HL-60 (cell line): ENCODE results near the gene MGAT5.

Source experiments
- DNase-seq, 2 experiments: peaks; one replicate each; pipeline ENCODE4 v3.0.0-alpha.2; 2010 to 2020; ENCODE audit warnings: low read depth in 1 of 2, low spot score in 1 of 2
- H3K27ac ChIP-seq: fragments of 250-450 bp; sonication (Bioruptor Pico); replicated peaks from 2 replicates; pipeline ENCODE4 v1.5.1; 2020; ENCODE audit warnings: mild to moderate bottlenecking, moderate library complexity
- H3K27me3 ChIP-seq: fragments of 250-450 bp; sonication (Bioruptor Pico); 2 replicates; pipeline ENCODE4 v1.5.1; 2021; ENCODE audit warnings: mild to moderate bottlenecking, moderate library complexity; ENCODE audit not compliant: insufficient read depth, poor library complexity, severe bottlenecking
- H3K4me3 ChIP-seq: replicated peaks from 2 replicates; pipeline ENCODE4 v1.5.1; 2011; ENCODE audit warnings: mild to moderate bottlenecking, control low read depth, low read length; ENCODE audit not compliant: insufficient read depth
- GABPA ChIP-seq: IDR thresholded peaks from 2 replicates; pipeline ENCODE4 v1.6.1; 2012; ENCODE audit warnings: low read depth
- POLR2AphosphoS5 ChIP-seq: IDR thresholded peaks from 2 replicates; pipeline ENCODE4 v1.6.1; 2012; ENCODE audit warnings: low read depth
- SPI1 ChIP-seq: IDR thresholded peaks from 2 replicates; pipeline ENCODE4 v1.6.1; 2012; ENCODE audit warnings: low read depth, mild to moderate bottlenecking, borderline replicate concordance
- TF ChIP-seq, protein P1 (sequence below): IDR thresholded peaks from one replicate; pipeline ENCODE4 v1.5.1; 2011; ENCODE audit warnings: low read length, control low read depth, inconsistent platforms; ENCODE audit not compliant: insufficient read depth
- TF ChIP-seq, protein P2 (sequence below): IDR thresholded peaks from 2 replicates; pipeline ENCODE4 v1.6.1; 2012; ENCODE audit warnings: low read depth; ENCODE audit not compliant: insufficient replicate concordance

The MGAT5 gene

DNA sequence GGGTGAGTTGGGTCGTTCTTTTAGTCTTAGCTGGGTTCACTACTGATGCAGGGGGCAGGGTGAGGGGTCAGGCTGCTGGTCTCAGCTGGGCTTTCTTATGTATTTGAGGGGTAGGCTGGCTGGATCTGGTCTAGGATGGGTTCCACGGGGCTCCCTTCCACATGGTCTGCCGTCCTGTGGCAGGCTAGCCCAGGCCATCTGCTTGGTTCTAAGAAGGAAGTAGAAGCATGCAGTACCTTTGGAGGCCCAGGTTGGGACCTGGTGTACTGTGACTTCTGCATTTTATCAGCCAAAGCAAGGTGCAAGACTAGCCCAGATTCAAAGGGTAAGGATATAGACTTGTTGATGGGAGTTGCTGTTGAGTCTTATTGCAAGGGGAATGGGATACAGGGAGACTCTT is 35.5 kb upstream of the MGAT5 start:
- DNase-seq: peak; percentile 18 to 76
- H3K27me3 ChIP-seq: no peaks in the 10 kb centered on the region
- TF ChIP-seq GABPA (no peak), SPI1 (peak; percentile 80; the same call in 1 of the 2 replicates)
- TF ChIP-seq, protein P1, sequence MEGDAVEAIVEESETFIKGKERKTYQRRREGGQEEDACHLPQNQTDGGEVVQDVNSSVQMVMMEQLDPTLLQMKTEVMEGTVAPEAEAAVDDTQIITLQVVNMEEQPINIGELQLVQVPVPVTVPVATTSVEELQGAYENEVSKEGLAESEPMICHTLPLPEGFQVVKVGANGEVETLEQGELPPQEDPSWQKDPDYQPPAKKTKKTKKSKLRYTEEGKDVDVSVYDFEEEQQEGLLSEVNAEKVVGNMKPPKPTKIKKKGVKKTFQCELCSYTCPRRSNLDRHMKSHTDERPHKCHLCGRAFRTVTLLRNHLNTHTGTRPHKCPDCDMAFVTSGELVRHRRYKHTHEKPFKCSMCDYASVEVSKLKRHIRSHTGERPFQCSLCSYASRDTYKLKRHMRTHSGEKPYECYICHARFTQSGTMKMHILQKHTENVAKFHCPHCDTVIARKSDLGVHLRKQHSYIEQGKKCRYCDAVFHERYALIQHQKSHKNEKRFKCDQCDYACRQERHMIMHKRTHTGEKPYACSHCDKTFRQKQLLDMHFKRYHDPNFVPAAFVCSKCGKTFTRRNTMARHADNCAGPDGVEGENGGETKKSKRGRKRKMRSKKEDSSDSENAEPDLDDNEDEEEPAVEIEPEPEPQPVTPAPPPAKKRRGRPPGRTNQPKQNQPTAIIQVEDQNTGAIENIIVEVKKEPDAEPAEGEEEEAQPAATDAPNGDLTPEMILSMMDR: no peak
- H3K4me3 ChIP-seq: no peak overlapping the region
- peak overlapping the region; percentile 71 for H3K27ac ChIP-seq

DNA sequence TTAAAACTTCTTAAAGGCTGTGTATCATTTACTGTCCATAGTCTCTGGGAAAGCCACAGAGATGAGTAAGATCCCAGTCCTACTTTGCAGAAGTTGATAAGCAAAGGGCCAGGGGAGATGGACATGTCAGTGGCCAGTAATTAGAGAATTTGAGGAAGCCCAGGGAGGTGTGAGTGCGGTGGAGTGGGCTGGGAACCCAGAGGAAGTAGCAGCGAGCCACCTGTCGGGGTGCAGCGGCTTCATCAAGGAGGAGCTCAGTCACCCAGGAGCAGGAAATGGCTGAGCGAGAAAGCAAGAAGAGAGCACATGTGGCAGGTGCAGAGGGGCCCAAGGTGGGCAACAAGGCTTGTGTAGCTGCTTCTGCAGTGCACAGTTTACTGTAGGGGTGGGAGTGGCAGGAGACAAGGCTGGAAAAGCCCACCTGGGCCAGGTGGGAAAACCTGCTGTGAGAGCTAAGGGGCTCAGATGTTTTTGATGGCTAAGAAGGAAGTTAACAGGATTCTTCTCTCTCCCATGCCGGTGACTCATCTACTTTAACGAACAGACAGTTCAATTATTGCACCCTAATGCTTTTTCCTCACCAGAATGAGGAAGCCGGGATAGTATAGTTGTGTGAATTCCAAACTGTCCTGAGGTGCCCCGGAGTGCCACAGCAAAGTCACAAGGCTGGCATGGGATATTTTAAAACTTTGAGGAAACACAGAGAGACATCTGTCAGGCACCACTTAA is 34.8 kb upstream of the MGAT5 start:
- H3K27me3 ChIP-seq: no peaks in the 10 kb centered on the region
- TF ChIP-seq SPI1: peak; percentile 69
- TF ChIP-seq, protein P2, sequence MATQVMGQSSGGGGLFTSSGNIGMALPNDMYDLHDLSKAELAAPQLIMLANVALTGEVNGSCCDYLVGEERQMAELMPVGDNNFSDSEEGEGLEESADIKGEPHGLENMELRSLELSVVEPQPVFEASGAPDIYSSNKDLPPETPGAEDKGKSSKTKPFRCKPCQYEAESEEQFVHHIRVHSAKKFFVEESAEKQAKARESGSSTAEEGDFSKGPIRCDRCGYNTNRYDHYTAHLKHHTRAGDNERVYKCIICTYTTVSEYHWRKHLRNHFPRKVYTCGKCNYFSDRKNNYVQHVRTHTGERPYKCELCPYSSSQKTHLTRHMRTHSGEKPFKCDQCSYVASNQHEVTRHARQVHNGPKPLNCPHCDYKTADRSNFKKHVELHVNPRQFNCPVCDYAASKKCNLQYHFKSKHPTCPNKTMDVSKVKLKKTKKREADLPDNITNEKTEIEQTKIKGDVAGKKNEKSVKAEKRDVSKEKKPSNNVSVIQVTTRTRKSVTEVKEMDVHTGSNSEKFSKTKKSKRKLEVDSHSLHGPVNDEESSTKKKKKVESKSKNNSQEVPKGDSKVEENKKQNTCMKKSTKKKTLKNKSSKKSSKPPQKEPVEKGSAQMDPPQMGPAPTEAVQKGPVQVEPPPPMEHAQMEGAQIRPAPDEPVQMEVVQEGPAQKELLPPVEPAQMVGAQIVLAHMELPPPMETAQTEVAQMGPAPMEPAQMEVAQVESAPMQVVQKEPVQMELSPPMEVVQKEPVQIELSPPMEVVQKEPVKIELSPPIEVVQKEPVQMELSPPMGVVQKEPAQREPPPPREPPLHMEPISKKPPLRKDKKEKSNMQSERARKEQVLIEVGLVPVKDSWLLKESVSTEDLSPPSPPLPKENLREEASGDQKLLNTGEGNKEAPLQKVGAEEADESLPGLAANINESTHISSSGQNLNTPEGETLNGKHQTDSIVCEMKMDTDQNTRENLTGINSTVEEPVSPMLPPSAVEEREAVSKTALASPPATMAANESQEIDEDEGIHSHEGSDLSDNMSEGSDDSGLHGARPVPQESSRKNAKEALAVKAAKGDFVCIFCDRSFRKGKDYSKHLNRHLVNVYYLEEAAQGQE: no peak
- TF ChIP-seq, protein P1: no peak
- no peak; the same call in 1 of the 2 replicates for TF ChIP-seq GABPA
- TF ChIP-seq POLR2AphosphoS5: no peak
- peak; percentile 41 to 71 for DNase-seq
- H3K27ac ChIP-seq: peak overlapping the region; percentile 71
- H3K4me3 ChIP-seq: no peak overlapping the region

DNA sequence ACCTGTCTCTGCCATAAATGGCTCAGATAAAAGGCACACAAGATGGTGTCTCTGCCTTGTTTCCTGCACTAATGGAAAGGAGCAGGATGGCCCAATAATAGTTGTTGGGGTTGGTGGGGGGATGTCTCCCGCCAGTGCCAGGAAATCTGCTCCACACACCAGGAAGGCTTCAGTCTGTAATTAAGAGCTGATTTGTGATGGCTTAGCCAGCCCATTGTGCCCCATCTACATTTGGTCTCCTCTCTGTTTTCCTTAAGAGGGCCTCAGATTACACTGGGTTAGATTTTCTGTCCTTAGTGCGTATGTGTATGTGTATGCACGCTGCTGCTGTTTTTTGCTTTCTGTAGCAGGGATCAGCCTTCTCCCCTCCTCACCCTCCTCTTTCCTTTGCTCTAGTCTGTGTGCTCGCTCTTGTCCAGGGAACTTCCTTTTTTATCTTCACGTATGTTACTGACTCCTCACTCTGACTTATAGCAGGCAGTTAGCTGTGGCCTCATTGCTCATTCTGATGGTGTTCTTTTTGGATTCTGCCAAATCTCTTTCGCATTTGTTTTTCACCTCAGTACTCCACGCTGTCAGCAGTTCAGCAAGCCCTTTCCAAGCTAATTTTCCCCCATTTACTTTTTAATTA is 33.4 kb upstream of the MGAT5 start:
- H3K27me3 ChIP-seq: no peaks in the 10 kb centered on the region
- TF ChIP-seq, protein P2: no peak
- TF ChIP-seq SPI1: peak; percentile 32; the same call in 1 of the 2 replicates
- H3K4me3 ChIP-seq: no peak overlapping the region
- DNase-seq: peak; percentile 26 to 68
- H3K27ac ChIP-seq: peak overlapping the region; percentile 71

DNA sequence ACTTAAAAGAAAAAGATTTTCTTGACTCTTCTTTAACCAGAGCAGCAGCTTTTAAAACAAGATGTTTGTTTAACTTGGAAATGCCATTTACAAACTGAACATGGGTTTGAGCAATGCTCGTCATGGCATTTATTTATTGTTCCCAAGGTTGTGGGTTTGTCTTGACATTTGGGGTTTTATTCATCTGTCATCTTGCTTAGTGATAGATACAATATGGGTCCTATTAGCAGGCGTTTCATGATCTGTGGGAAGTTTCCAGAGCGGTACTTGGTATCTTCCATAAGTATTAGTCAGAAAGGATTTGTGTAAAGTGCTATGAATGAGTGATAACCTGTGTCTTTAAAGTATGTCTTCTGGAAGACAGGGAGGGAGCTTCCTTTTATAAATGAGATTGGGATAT is 29.9 kb upstream of the MGAT5 start:
- H3K4me3 ChIP-seq: no peak overlapping the region
- no peak for DNase-seq
- no peak overlapping the region for H3K27ac ChIP-seq
- no peaks in the 10 kb centered on the region for H3K27me3 ChIP-seq
- TF ChIP-seq, protein P1: no peak
- TF ChIP-seq, protein P2: no peak
- TF ChIP-seq SPI1 (no peak), POLR2AphosphoS5 (no peak)
